ENCODE measurements around the gene CCER1.
"Not testable (repeated sequence)": the region's sequence is repeated elsewhere in the genome, so short reads cannot be mapped to it uniquely, and the experiment has no call there.

CCER1 gene

GRCh38 chr12:90954921-90955320, at the start of gene CCER1:
CCER1 (minus strand) TSS chr12:90955176; CDS start chr12:90954742, 434 bp downstream.
- no peak for DNase-seq (ENCODE audit: low read depth, low spot score)

DNA sequence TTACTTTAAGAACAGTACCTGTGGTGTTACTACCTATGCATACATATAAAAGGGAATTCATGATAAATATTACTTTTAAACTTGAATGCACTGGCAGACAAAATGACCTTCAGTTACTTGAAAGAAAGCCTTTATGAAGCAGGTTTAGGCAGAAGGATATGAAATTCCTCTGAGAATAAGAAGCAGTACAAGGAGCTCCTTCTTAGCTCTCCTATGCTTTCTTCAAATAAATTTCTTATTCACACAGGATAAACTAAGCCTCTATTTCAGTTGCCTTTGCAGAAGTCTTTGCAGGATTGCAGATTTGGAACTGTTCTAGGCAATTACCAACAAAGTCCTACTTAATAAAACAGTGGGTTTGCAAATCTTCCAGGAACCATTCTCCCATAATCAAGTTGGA, 48.8 kb upstream of the CCER1 start:
- DNase-seq (ENCODE audit: low read depth, low spot score) = no peak

DNA sequence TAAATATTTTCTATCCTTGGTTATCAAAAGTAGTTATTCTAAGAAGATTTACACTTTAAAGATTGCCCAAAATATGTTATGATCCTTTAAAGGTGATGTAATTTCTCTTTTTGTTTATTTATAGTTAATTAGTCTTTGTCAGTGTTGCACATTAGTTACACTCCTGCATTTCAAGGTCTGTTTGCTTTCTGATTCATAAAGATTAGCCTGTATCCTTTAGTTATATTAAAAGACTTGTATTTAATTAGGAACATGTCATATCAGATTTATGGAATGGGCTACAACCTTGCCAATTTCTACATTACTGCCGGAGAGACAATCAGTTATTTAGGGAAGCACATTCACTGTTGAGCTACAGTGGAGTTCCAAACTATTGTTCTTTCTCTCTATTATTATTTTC, 46.3 kb upstream of the CCER1 start:
- no peak for DNase-seq (ENCODE audit: low read depth, low spot score)

DNA sequence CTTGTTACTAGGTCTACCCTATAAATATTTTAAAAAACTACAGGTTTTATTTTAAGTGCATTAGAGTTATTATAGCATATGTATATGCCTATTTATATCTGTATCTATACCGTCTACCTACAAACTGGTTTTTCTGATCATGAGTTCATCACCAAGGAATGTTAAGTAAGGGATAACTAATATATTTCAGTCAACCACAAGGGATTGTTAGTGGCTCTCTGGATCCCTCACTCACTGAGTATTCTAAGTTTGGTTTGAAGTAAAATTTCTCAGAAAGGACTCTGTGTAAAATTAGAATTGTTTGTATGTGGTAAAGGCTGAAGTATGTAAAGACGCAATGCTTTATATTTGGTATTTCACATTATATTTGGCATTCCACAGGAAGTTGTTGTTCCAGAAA, 45.0 kb upstream of the CCER1 start:
- no peak for DNase-seq (ENCODE audit: low read depth, low spot score)

- no peak for DNase-seq (ENCODE audit: low read depth, low spot score)
These were observed 44.6 kb upstream of the CCER1 start for GRCh38 chr12:90999527-90999926.

DNA sequence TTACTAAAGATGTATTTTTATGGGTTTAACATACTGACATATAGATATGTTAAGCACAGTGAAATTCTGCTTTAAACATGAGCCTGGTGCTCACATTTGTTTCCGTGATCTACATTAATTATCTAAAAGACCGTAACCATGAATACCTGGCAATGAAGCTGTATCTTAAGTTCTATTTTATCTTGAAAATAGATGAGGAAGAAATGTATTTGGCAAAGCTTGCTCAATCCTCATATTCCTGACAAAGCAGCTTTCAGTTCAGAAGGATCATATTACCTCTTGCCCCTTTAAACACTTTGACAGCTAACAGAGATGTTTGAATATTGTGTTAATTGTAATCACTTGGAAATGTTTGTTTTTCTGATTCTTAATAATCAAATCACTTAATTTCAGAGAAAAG, 40.0 kb upstream of the CCER1 start:
- DNase-seq (ENCODE audit: low read depth, low spot score) = no peak

DNA sequence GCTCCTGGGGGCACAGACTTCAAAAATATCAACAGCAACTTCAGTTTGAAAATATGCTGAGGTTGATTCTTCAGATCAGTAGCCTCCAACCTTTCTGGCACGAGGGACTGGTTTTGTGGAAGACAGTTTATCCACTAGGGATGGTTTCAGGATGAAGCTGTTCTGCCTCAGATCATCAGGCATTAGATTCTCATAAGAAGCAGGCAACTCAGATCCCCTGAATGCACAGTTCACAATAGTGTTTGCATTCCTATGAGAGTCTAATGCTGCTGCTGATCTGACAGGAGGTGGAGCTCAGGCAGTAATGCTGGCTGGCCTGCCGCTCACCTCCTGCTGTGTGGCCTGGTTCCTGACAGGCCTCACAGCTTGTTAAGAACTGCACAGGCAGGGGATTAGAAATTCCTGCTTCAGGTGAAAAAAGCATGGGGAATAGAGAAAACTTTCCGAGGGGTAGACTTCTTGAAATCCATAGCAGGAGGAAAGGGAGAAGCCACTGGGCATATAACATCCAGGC, 37.0 kb upstream of the CCER1 start:
- no peak for DNase-seq (ENCODE audit: low read depth, low spot score)

- no peak for DNase-seq (ENCODE audit: low read depth, low spot score)
These were observed 35.6 kb upstream of the CCER1 start for GRCh38 chr12:90990611-90991010.

GRCh38 chr12:90989686-90990111, 34.7 kb upstream of the CCER1 start:
- no peak for DNase-seq (ENCODE audit: low read depth, low spot score)

- DNase-seq (ENCODE audit: low read depth, low spot score) = no peak
These were observed 32.5 kb upstream of the CCER1 start for GRCh38 chr12:90987520-90987919.

GRCh38 chr12:90987101-90987500, 32.1 kb upstream of the CCER1 start:
- no peak for DNase-seq (ENCODE audit: low read depth, low spot score)

DNA sequence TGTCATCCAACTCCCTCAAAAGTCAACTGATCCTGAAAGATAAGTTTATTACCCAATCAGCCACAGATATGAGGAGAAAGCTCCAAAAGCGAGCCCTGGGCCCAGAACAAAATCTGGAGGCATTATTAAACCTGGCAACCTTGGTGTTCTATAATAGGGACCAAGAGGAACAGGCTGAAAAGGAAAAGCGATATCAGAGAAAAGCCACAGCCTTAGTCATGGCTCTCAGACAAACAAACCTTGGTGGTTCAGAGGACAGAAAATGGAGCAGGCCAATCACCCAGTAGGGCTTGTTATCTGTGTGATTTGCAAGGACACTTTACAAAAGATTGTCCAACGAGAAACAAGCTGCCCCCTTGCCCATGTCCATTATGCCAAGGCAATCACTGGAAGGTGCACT, 30.4 kb upstream of the CCER1 start:
- DNase-seq (ENCODE audit: low read depth, low spot score) = not testable (repeated sequence)

GRCh38 chr12:90984114-90984513, 29.1 kb upstream of the CCER1 start:
- DNase-seq (ENCODE audit: low read depth, low spot score) = no peak

DNA sequence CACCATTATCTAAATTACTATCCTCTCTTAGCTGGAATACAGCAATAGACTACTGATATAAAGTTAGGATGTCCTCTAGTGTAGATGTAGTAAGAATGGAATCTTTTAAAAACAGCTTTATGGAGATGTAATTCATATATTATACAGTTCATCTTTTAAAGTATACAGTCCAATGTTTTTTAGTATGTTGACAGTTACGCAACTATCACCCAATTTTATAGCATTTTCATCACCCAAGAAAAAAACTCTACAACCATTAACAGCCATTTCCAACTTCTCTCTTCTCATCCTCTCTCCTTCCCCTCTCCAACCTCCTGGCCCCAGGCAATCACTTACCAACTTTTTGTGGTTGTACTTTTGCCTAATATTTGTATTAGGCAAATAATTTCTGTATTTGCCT, 27.2 kb upstream of the CCER1 start:
- DNase-seq (ENCODE audit: low read depth, low spot score) = no peak

DNA sequence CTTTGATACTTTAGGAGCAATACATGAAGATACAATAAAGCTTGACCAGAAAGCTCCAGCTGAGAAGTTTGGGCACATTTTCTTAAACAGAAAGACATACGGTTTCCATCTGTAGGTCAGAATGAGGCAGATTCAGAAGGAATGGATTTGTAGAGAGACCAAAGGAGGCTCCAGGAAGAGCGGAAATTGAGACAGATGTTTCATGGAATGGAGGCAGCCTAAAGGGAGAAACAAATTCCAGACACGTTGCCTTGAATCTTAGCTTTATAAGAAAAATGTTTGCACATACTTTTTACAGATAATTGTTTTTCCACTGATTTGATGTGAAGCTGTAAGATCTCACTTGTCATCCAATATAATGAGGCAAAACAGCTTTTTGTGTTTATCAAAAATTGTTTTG, 25.0 kb upstream of the CCER1 start:
- no peak for DNase-seq (ENCODE audit: low read depth, low spot score)

GRCh38 chr12:90979019-90979418, 24.0 kb upstream of the CCER1 start:
- DNase-seq (ENCODE audit: low read depth, low spot score) = no peak

- peak; percentile 40 for DNase-seq (ENCODE audit: low read depth, low spot score)
These were observed 23.3 kb upstream of the CCER1 start for GRCh38 chr12:90978117-90978770.

GRCh38 chr12:90977224-90977623, 22.2 kb upstream of the CCER1 start:
- no peak for DNase-seq (ENCODE audit: low read depth, low spot score)

- DNase-seq (ENCODE audit: low read depth, low spot score) = no peak
These were observed 19.3 kb upstream of the CCER1 start for GRCh38 chr12:90974286-90974685.

GRCh38 chr12:90972226-90972625, 17.2 kb upstream of the CCER1 start:
- no peak for DNase-seq (ENCODE audit: low read depth, low spot score)

DNA sequence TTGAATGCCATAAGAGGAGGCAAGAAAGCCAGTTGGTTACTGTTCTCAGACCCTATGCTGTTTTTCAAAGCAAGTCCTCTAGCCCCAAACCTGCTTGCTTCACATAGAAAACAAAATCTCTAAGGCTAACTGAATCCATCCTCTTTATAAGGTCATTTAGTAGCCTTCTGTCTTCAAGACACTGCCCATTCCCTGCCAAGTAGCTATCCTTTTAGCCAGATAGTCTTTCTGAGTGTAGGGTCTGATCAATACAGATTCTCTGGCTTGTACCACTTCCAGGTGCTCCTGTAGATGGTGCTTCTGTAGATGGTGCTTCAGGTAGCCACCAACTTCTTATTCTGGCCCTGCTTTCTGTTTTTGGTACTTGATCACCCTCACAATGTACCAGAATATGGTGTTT, 15.9 kb upstream of the CCER1 start:
- DNase-seq (ENCODE audit: low read depth, low spot score) = no peak

DNA sequence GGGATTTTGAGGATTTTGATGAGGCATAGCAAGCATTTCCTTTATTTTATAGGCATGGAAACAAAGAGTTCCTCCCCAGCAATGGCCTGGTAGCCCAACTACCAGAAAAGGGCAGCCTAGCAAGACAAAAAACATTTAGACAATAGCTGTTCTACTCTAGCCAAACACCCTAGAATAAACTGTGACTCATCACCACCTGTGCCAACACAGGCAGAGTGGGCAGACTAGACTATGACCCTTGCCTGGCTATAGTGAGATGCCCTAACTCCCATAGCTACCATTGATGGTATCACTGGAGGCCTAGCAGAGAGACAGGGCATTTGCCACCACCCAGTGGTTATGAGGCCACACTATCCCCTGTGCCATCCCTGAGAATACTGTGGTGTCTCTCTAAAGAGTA, 15.5 kb upstream of the CCER1 start:
- no peak for DNase-seq (ENCODE audit: low read depth, low spot score)

GRCh38 chr12:90969851-90970250, 14.9 kb upstream of the CCER1 start:
- DNase-seq (ENCODE audit: low read depth, low spot score) = no peak

DNA sequence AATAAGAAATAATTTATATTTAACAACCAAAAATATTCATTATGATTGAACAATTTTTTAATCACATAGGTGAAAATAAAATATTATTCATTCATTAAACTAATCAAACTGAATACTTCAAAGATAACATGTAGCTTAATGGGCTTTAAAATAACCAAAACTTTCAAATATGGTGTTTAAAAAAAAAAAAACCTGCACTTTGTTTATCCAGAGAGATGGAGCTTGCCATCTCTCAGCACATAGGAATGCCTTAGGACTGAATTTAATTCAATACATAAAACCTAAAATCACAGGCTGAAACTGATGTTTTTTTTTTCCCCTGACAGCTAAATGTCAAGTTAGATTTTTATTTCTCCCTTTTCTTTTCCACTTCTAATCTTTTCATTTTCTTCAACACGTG, 14.4 kb upstream of the CCER1 start:
- DNase-seq (ENCODE audit: low read depth, low spot score) = no peak

Measured in smooth muscle cell of the brain vasculature (primary cell).